Esophagus squamous epithelium (tissue), 5 donors: Measurements from ENCODE around the gene FAM118B. TPM values are rescaled to one million over a fixed set of nuclear protein-coding genes. Genes with fewer than 3 reads are reported as not detected.

ENCODE experiments used
- DNase-seq: peaks from one replicate; lab custom pipeline; 2025; lab: John Stamatoyannopoulos, UW
- H3K27ac ChIP-seq, 4 donors: fragments of 200-600 bp; sonication (generic); one replicate each; pipeline ENCODE4 v1.5.1; 2016 to 2019; ENCODE audit warnings: mild to moderate bottlenecking in 1 of 4
- H3K27me3 ChIP-seq, 4 donors: fragments of 200-600 bp; sonication (generic); 1 replicate in 3 of 4; 2 replicates in 1 of 4; pipeline versions ENCODE4 v1.5.1 to v1.6.0; 2017 to 2021; ENCODE audit warnings: antibody characterized with exemption in 1 of 4
- H3K36me3 ChIP-seq, 3 donors: fragments of 200-600 bp; sonication (generic); one replicate each; pipeline ENCODE4 v1.5.1; 2016 to 2019
- H3K4me1 ChIP-seq, 3 donors: fragments of 200-600 bp; sonication (generic); one replicate each; pipeline ENCODE4 v1.5.1; 2017 to 2019
- H3K4me3 ChIP-seq, 4 donors: fragments of 200-600 bp; sonication (generic); 1 replicate in 3 of 4; 2 replicates in 1 of 4; pipeline ENCODE4 v1.5.1; 2016 to 2019; ENCODE audit warnings: mild to moderate bottlenecking in 2 of 4, moderate library complexity in 1 of 4
- H3K9me3 ChIP-seq, 3 donors: fragments of 200-600 bp; sonication (generic); one replicate each; pipeline ENCODE4 v1.5.1; 2016 to 2019
- CTCF ChIP-seq, 6 experiments: fragments of 450-650 bp in 4 of 6; fragments of 200-600 bp in 2 of 6; sonication (generic) in 2 of 6; IDR thresholded peaks; one replicate each; pipeline ENCODE4 v1.5.1; 2016 to 2019; ENCODE audit warnings: antibody characterized with exemption in 6 of 6, mild to moderate bottlenecking in 4 of 6, moderate library complexity in 4 of 6
- POLR2A ChIP-seq, 4 donors: fragments of 450-650 bp; IDR thresholded peaks; one replicate each; pipeline ENCODE4 v1.6.1; 2017; ENCODE audit warnings: antibody characterized with exemption in 4 of 4, mild to moderate bottlenecking in 4 of 4, moderate library complexity in 3 of 4
- WGBS, 2 donors: methylation state at CpG; one replicate each; pipeline ENCODE4 v1.1.5; 2018; 5-methylcytosine and 5-hydroxymethylcytosine counted together
- intact Hi-C: fragments of 100-400 bp; cut with DNase I; formaldehyde crosslinking; loops from one replicate; pipeline ENCODE4 v1.15.0; 2022
- total RNA-seq, 4 donors: library from RNA; depleted of rRNA; stranded (reverse); fragments of >200 nt; gene quantifications; one replicate each; pipeline ENCODE4 v1.1.0, GENCODE V29; 2016
- donor health status: DM: yes; HTN: yes; CAD: no.

Gene FAM118B
- 10 to 100 TPM in 3 of 4 donors, 1 to 10 TPM in 1; 6.5 to 18.5 (median 13.6) TPM for total RNA-seq

- H3K9me3 ChIP-seq: no peaks in the 10 kb centered on the region
- 0 to 2% methylated on average over 17 to 18 of the region's 62 CpGs for WGBS, 2 donors
- intact Hi-C loops: loop anchor here (5.0 kb wide), 1 partner anchor 51 kb away; no protein-coding TSS in a partner anchor
- H3K27ac ChIP-seq: peak within 1 kb of the TSS; percentile 57 to 81 (median 75)
- TF ChIP-seq POLR2A (IDR thresholded peaks at IDR 0.05): peak in 3 of 4 donors; percentile 72 to 81 (median 74)
- TF ChIP-seq CTCF (IDR thresholded peaks at IDR 0.05): peak in 1 of 6 experiments; percentile 31
- H3K4me3 ChIP-seq: peak within 1 kb of the TSS; percentile 67 to 78 (median 74)
- no peaks in the 10 kb centered on the region for H3K27me3 ChIP-seq
- H3K36me3 ChIP-seq: peaks cover 0 to 35% (median 13%) of the 10 kb centered on the region in 3 donors
- peaks cover 11 to 46% (median 26%) of the 10 kb centered on the region in 3 donors for H3K4me1 ChIP-seq
- peak; percentile 98 for DNase-seq
These were observed at the start of gene FAM118B, which contains the start of gene RPUSD4 for GRCh38 chr11:126211236-126212088. Gene FAM118B, plus strand, starts transcription at chr11:126211782. Its CDS starts 23,220 bp downstream, at chr11:126235002. Gene RPUSD4, minus strand, starts transcription at chr11:126211650. Its CDS starts 12 bp downstream, at chr11:126211638.

GRCh38 chr11:126162306-126163030 lies 49.1 kb upstream of the FAM118B start:
- Histone ChIP-seq H3K4me3 (no peak overlapping the region), H3K36me3 (no peaks in the 10 kb centered on the region), H3K27ac (peak overlapping the region in 1 of 4 donors; percentile 25), H3K4me1 (peaks cover 4 to 18% (median 7%) of the 10 kb centered on the region in 3 donors), H3K9me3 (no peaks in the 10 kb centered on the region), H3K27me3 (peaks cover 0 to 5% (median 0%) of the 10 kb centered on the region in 4 donors)
- intact Hi-C loops: no loop called here
- no peak for TF ChIP-seq CTCF (IDR thresholded peaks at IDR 0.05)
- no peak for TF ChIP-seq POLR2A (IDR thresholded peaks at IDR 0.05)
- DNase-seq: no peak
- WGBS, 2 donors: 77 to 81% methylated on average over 7 to 10 of the region's 14 CpGs

GRCh38 chr11:126163074-126163700 lies 48.4 kb upstream of the FAM118B start:
- TF ChIP-seq CTCF (IDR thresholded peaks at IDR 0.05) (peak in 2 of 6 experiments; percentile 6 to 10), POLR2A (IDR thresholded peaks at IDR 0.05) (no peak)
- Histone ChIP-seq H3K36me3 (no peaks in the 10 kb centered on the region), H3K4me1 (peaks cover 4 to 18% (median 7%) of the 10 kb centered on the region in 3 donors), H3K4me3 (no peak overlapping the region), H3K9me3 (no peaks in the 10 kb centered on the region), H3K27ac (peak overlapping the region in 2 of 4 donors; percentile 15 to 25), H3K27me3 (peaks cover 0 to 5% (median 0%) of the 10 kb centered on the region in 4 donors)
- DNase-seq: no peak
- intact Hi-C loops: no loop called here
- 26 to 36% methylated on average over 8 to 13 of the region's 22 CpGs for WGBS, 2 donors

GRCh38 chr11:126163779-126164178 lies 47.8 kb upstream of the FAM118B start:
- intact Hi-C loops: no loop called here
- TF ChIP-seq POLR2A (IDR thresholded peaks at IDR 0.05) (no peak), CTCF (IDR thresholded peaks at IDR 0.05) (no peak)
- H3K27me3 ChIP-seq: peaks cover 0 to 5% (median 0%) of the 10 kb centered on the region in 4 donors
- H3K27ac ChIP-seq: no peak overlapping the region
- no peak for DNase-seq
- H3K9me3 ChIP-seq: no peaks in the 10 kb centered on the region
- H3K36me3 ChIP-seq: no peaks in the 10 kb centered on the region
- H3K4me3 ChIP-seq: no peak overlapping the region
- H3K4me1 ChIP-seq: peaks cover 4 to 18% (median 7%) of the 10 kb centered on the region in 3 donors
- 71 to 92% methylated on average over 4 to 9 of the region's 9 CpGs for WGBS, 2 donors
